Measurements from ENCODE around the gene PLXNA3. TPM values are rescaled to one million over a fixed set of nuclear protein-coding genes. Genes with fewer than 3 reads are reported as not detected.

PLXNA3 gene
- total and polyA plus RNA-seq, 3 donors from 2014 or later, result 24.7 to 63.5 (median 37.3) TPM

- H3K27me3 ChIP-seq, result no peaks in the 10 kb centered on the region
- no peak overlapping the region for H3K27ac ChIP-seq
- H3K4me3 ChIP-seq, result no peak overlapping the region
- no peaks in the 10 kb centered on the region for H3K9me3 ChIP-seq
- intact Hi-C loops (cut with DNase I; ENCODE audit: low total_unique reads), result no loop called here
- H3K36me3 ChIP-seq (ENCODE audit: low read depth, missing control alignments), result no peaks in the 10 kb centered on the region
- no peak for DNase-seq
- 89 to 100% methylated on average over 2 to 7 of the region's 7 CpGs for WGBS, 2 donors
- TF ChIP-seq CTCF (IDR thresholded peaks at IDR 0.05) (no peak), POLR2A (IDR thresholded peaks at IDR 0.05) (no peak)
- H3K4me1 ChIP-seq, result no peaks in the 10 kb centered on the region
These were observed 23.5 kb upstream of the PLXNA3 start for GRCh38 chrX:154434394-154435168.

GRCh38 chrX:154435171-154435733 lies 22.8 kb upstream of the PLXNA3 start:
- Histone ChIP-seq H3K9me3 (no peaks in the 10 kb centered on the region), H3K4me1 (no peaks in the 10 kb centered on the region), H3K36me3 (ENCODE audit: low read depth, missing control alignments) (no peaks in the 10 kb centered on the region), H3K4me3 (no peak overlapping the region), H3K27me3 (no peaks in the 10 kb centered on the region), H3K27ac (no peak overlapping the region)
- TF ChIP-seq POLR2A (IDR thresholded peaks at IDR 0.05) (no peak), CTCF (IDR thresholded peaks at IDR 0.05) (no peak)
- no peak for DNase-seq
- WGBS, 2 donors, result 91 to 97% methylated on average over 9 to 15 of the region's 19 CpGs
- intact Hi-C loops (cut with DNase I; ENCODE audit: low total_unique reads), result no loop called here

GRCh38 chrX:154436374-154436982 lies 21.6 kb upstream of the PLXNA3 start:
- no peaks in the 10 kb centered on the region for H3K4me1 ChIP-seq
- H3K36me3 ChIP-seq (ENCODE audit: low read depth, missing control alignments), result no peaks in the 10 kb centered on the region
- H3K9me3 ChIP-seq, result no peaks in the 10 kb centered on the region
- no peaks in the 10 kb centered on the region for H3K27me3 ChIP-seq
- WGBS, 2 donors, result 1% methylated on average over 14 of the region's 78 CpGs; no CpG with 5 or more reads in 1 of the 2 donors
- no peak for TF ChIP-seq POLR2A (IDR thresholded peaks at IDR 0.05)
- TF ChIP-seq CTCF (IDR thresholded peaks at IDR 0.05), result no peak
- peak overlapping the region; percentile 59 to 88 for H3K27ac ChIP-seq
- peak overlapping the region in 1 of 2 donors; percentile 61 for H3K4me3 ChIP-seq
- DNase-seq, result no peak
- intact Hi-C loops (cut with DNase I; ENCODE audit: low total_unique reads), result no loop called here

- Histone ChIP-seq H3K4me3 (peak within 1 kb of the TSS; percentile 61 to 74), H3K27me3 (no peaks in the 10 kb centered on the region), H3K9me3 (no peaks in the 10 kb centered on the region), H3K27ac (peak within 1 kb of the TSS; percentile 83 to 88), H3K36me3 (ENCODE audit: low read depth, missing control alignments) (no peaks in the 10 kb centered on the region), H3K4me1 (no peaks in the 10 kb centered on the region)
- 0% methylated on average over 2 to 15 of the region's 93 CpGs for WGBS, 2 donors
- intact Hi-C loops (cut with DNase I; ENCODE audit: low total_unique reads), result no loop called here
- TF ChIP-seq CTCF (IDR thresholded peaks at IDR 0.05), result no peak
- no peak for DNase-seq
These were observed 20.9 kb upstream of the PLXNA3 start, which contains the start of gene GDI1 for GRCh38 chrX:154436983-154437752. GDI1 (plus strand) TSS chrX:154437154; CDS start chrX:154437255, 101 bp downstream.
